ENCODE measurements around the gene PTPRN2.
"Not testable (repeated sequence)": the region's sequence is repeated elsewhere in the genome, so short reads cannot be mapped to it uniquely, and the experiment has no call there.

PTPRN2 gene

GRCh38 chr7:157703131-157703530, 884.5 kb downstream of the PTPRN2 start:
- TF ChIP-seq CTCF (IDR thresholded peaks at IDR 0.05; ENCODE audit: low read depth, low read length, missing control alignments): no peak
- DNase-seq (ENCODE audit: low read depth): no peak
- H3K4me3 ChIP-seq (ENCODE audit: low read depth, low read length): no peak overlapping the region

GRCh38 chr7:157702311-157703023, 885.2 kb downstream of the PTPRN2 start:
- TF ChIP-seq CTCF (IDR thresholded peaks at IDR 0.05; ENCODE audit: low read depth, low read length, missing control alignments): no peak

GRCh38 chr7:157701395-157702180, 886.0 kb downstream of the PTPRN2 start:
- not testable (repeated sequence) for H3K4me3 ChIP-seq (ENCODE audit: low read depth, low read length); DNase-seq (ENCODE audit: low read depth)

More at GRCh38 chr7:157702311-157703023, 885.2 kb downstream of the PTPRN2 start:
- H3K4me3 ChIP-seq (ENCODE audit: low read depth, low read length): no peak overlapping the region
- DNase-seq (ENCODE audit: low read depth): no peak

- no peak overlapping the region for H3K4me3 ChIP-seq (ENCODE audit: low read depth, low read length)
- no peak for TF ChIP-seq CTCF (IDR thresholded peaks at IDR 0.05; ENCODE audit: low read depth, low read length, missing control alignments)
Observed at GRCh38 chr7:157700231-157701005, 887.2 kb downstream of the PTPRN2 start.

GRCh38 chr7:157699357-157700013, 888.1 kb downstream of the PTPRN2 start:
- H3K4me3 ChIP-seq (ENCODE audit: low read depth, low read length): no peak overlapping the region
- TF ChIP-seq CTCF (IDR thresholded peaks at IDR 0.05; ENCODE audit: low read depth, low read length, missing control alignments): no peak
- no peak for DNase-seq (ENCODE audit: low read depth)

More at GRCh38 chr7:157700231-157701005, 887.2 kb downstream of the PTPRN2 start:
- DNase-seq (ENCODE audit: low read depth): no peak

- DNase-seq (ENCODE audit: low read depth); H3K4me3 ChIP-seq (ENCODE audit: low read depth, low read length): not testable (repeated sequence)
Observed at GRCh38 chr7:157697287-157697686, 890.3 kb downstream of the PTPRN2 start.

- not testable (repeated sequence) for DNase-seq (ENCODE audit: low read depth); H3K4me3 ChIP-seq (ENCODE audit: low read depth, low read length)
Observed at GRCh38 chr7:157695609-157696008, 892.0 kb downstream of the PTPRN2 start.

- no peak for TF ChIP-seq CTCF (IDR thresholded peaks at IDR 0.05; ENCODE audit: low read depth, low read length, missing control alignments)
- H3K4me3 ChIP-seq (ENCODE audit: low read depth, low read length): no peak overlapping the region
- no peak for DNase-seq (ENCODE audit: low read depth)
Observed at GRCh38 chr7:157694376-157694665, 893.3 kb downstream of the PTPRN2 start.
